HG02981 (cell line): ENCODE data around the gene PATE1.
"Not testable (repeated sequence)": the region's sequence is repeated elsewhere in the genome, so short reads cannot be mapped to it uniquely, and the experiment has no call there.

Experiments
- ATAC-seq: cut with Tn5 transposase; IDR thresholded peaks from one replicate; pipeline ENCODE4 v1.9.1; 2021; ENCODE audit warnings: mild to moderate bottlenecking, moderate library complexity; ENCODE audit not compliant: unreplicated experiment

The PATE1 gene, protein sequence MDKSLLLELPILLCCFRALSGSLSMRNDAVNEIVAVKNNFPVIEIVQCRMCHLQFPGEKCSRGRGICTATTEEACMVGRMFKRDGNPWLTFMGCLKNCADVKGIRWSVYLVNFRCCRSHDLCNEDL

DNA sequence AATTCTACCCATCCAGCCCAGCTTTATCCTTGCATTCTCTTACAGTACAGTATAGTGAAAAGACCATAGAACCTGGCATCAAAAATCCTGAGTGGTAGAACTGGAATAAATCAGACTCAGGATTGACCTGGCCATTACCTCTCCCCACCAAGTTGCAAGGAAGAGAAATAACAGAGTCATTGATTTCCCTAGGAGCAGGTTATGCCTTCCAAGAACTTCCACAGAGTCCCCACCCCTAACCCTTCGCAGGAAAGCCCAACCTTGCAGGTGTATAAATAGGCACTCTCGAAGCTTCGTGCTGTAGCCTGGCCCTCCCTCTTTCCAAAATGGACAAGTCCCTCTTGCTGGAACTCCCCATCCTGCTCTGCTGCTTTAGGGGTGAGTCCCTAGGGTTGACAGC, at the start of gene PATE1:
Gene PATE1, plus strand, starts transcription at position 301 of the 400 bp plus-strand sequence. Its CDS starts 26 bp downstream, at position 327.
- ATAC-seq: no peak

DNA sequence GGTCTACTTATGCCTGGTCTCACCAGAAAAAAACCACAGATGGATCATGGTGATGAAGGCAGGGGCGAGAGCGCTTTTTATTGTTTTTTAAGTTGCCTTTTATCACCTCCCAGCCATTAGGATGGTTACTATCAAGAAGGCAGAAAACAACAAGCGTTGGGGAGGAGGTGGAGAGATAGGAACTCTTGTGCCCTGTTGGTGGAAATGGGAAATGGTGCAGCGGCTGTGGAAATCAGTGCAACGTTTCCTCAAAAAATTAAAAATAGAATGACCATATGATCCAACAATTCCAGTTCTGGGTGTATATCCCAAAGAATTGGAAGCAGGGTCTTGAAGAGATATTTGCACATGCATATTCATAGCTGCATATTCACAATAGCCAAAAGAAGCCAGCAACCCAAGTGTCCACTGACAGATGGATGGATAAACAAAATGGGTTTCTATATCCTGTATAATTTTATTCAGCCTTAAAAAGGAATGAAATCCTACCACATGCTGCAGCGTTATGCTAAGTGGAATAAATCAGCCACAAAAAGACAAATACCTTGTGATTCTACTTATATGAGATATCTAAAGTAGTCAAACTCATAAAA, 45.0 kb upstream of the PATE1 start:
- no peak for ATAC-seq

DNA sequence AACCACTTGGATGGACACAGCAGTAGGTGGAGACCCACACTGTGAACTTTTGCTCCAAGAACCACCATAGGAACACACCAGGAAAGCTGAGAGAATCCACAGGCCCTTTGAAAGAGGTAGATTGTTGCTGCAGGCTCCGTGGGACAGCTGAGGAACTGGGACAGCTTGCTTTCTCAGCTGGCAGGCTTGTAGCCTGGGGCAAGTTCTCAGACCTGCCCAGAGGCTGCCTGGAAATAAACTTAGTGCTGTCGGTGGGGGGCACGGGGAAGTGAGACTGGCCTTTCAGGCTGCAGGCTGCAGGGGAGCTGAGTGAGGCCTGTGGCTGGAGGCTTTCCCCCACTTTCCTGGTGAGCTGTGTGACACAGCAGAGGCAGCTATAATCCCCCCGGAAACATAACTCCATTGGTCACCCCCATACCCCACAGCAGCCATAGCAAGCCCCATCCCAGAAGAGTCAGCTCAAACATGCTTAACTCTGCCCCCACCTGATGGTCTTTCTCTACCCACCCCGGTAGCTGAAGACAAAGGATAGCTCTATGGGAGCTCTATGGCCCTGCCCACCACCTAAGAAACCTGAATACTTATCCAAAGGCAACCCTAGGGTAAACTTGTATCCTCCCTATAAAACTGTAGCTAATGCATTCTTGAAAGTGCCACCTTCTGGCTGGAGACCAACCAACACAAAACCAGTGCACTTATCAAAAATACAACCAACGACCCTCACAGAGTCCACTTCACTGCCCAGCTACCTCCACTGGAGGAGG, 44.0 kb upstream of the PATE1 start:
- no peak for ATAC-seq

DNA sequence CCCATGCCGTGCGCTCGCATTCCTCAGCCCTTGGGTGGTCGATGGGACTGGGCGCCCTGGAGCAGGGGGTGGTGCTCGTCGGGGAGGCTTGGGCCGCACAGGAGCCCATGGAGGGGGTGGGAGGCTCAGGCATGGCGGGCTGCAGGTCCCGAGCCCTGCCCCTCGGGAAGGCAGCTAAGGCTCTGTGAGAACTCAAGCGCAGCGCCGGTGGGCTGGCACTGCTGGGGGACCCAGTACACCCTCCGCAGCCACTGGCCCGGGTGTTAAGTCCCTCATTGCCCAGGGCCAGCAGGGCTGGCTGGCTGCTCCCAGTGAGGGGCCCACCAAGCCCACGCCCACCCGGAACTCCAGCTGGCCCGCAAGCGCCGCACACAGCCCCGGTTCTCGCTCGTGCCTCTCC, 41.4 kb upstream of the PATE1 start:
- not testable (repeated sequence) for ATAC-seq

DNA sequence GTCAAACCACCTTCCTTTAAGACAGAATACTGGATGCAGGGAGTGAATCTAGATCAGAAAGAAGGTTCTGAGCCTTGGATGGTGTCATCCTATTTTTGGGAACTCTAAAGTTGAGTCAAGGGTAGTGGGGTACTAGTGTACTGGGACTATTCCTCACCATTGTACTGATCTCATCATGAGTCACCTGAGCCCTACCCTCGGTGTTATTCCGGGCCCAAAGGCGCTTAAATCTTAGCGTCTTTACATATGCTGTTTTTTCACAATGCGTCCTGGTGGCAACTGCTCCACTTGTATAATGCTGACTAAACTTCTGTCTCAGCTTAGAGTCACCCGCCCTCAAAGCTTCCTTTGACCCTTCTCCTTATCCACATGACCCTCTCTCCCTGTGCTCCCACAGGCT, 25.3 kb upstream of the PATE1 start:
- ATAC-seq: no peak

DNA sequence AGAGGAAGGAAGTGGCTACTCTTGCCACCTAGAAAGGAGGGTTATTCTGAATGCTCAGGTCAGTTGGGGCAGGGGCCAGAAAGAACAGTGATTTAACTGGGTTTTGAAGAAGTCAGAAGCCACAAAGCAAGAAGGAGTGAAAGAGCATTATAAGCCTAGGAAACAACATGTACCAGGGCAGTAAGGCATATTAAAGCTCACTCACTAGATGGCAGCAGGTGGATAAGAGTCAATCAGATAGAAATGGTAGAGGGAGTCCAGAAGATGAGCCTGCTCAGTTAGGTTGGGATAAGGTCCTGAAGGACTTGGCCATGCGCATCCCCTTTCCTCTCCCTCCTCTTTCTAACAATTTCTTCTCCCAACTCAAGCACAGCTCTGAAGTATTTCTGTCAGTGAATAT, 22.0 kb upstream of the PATE1 start:
- no peak for ATAC-seq

DNA sequence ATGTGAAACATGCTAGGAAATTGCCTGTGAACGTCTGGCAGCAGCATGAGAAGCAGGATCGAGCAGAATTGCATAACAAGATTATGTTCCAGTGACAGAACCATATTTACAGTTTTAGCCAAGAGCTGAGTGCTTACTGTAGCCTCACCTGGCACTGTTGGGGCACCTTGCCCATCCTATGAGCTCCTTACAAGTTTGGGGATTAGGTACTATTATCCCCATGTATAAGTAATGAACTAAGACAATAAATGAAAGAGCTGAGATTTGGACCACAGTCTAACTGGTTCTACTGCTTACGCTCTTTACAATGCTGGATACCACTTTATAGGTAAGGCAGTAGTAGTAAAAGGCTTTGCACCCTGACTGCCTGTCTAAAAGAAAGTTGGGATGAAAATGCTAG, 17.1 kb upstream of the PATE1 start:
- ATAC-seq: no peak

DNA sequence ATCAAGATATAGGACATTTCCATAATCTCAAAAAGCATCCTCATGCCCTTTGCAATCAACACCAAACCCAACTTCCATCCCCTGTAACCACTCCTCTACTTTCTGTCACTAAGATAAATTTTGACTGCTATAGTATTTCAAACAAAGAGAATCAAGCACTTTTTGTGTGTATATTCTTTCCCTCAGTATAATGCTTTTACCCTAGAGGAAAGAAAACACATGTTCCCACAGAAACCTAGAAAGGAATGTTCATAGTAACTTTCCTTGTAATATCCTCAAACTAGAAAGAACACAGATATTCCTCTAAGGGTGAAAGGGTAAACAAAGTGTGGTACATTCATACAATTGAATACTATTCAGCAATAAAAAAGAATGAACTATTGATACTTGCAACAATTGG, 5.5 kb upstream of the PATE1 start:
- no peak for ATAC-seq

DNA sequence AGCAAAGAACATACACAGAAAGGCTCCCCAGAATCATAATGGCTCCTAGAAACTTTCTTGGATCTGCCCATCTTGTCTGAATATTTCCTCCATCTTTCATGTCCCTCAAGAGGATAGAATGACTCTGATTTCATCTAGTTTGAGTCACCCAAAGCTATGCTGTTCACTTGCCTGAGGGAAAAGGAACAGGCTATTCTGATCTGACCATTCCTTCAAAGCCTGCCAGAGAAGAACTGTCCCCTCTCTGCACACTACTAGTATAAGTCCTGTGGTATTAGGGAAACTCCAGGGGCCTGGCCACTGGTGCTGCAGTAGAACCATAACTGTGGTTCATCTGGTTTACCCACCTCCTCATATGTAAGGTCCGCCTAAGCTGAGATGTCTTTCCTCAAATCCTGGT, 2.4 kb upstream of the PATE1 start:
- ATAC-seq: no peak

DNA sequence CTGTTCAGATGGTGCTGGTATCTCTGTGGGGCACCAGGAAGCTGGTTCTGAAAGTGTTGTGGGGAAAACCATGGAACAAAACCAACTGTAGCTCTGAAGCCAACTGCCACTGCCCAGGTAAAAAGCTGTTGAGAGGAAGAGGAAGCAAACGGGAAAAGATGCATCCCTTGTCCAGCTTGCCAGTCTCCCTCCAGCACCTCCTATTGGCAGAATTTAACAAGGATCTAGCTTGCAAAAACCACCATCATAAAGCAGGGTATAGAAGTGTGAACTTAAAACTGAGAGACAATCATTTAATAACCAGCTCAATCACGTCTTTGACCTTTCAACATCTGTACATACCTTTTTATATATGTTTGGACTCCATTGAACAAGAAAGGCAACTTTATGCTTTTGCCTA, 4.5 kb downstream of the PATE1 start:
- ATAC-seq: no peak

DNA sequence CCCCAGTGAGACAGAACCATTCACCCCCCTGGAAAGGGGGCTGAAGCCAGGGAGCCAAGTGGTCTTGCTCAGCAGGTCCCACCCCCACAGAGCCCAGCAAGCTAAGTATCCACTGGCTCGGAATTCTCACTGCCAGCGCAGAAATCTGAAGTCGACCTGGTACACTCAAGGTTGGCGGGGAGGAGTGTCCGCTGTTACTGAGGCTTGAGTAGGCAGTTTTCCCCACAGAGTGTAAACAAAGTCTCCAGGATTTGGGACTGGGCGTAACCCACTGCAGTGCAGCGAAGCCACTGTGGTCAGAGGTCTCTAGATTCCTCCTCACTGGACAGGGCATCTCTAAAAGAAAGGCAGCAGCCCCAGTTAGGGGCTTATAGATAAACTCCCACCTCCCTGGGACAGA, 10.0 kb downstream of the PATE1 start:
- no peak for ATAC-seq

DNA sequence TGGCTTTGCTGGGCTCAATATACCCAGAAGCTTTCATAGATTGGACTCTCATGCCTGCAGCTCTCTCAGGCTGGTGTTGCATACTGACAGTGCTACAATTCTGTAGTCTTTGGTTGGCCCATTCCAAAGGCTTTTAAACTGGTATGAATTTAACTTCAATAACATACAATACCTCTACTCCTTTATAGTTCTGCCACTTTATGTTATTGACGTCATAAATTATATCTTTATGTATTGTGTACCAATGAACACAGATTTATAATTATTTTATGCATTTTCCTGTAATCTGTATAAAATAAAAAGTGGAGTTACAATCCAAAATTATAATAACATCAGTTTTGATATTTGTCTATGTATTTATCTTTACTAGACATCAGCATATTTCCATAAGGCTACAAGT, 16.4 kb downstream of the PATE1 start:
- no peak for ATAC-seq

DNA sequence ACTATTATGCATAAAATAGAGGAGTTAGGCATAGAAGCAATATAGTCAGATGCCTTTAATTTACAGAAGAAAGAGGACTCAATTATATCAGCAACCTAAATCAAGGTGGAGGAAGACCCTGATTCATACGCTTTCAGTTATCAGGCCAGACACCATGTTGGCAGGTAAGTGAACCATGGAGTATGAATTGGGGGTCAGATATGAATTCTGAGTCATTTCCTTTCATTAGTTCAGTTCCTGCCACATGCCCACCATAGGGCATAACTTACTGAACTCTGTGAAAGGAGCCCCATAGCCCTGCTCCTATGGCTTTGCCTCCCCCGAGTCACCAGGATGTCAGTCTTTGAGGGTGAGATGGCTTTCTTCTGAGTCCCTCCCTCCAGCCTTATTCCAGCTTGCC, 17.4 kb downstream of the PATE1 start:
- no peak for ATAC-seq

DNA sequence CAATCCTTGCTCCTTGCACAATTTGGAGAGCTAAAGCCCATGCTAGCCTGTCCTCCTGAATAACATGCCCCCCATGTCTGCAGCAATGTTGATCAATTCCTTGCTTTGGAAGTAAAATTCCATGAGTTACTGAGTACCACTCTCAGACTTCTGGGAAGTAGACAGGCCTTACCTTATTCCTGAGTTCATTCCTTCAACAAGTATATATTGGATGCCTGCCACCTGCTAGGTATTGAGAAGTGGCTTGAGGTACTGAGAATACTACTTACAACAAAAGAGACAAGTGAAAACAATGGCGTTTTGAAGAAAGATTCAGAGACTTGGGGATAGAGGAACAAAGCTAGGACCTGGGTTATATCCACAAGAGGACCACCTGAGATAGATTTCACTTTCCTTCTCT, 20.2 kb downstream of the PATE1 start:
- no peak for ATAC-seq

DNA sequence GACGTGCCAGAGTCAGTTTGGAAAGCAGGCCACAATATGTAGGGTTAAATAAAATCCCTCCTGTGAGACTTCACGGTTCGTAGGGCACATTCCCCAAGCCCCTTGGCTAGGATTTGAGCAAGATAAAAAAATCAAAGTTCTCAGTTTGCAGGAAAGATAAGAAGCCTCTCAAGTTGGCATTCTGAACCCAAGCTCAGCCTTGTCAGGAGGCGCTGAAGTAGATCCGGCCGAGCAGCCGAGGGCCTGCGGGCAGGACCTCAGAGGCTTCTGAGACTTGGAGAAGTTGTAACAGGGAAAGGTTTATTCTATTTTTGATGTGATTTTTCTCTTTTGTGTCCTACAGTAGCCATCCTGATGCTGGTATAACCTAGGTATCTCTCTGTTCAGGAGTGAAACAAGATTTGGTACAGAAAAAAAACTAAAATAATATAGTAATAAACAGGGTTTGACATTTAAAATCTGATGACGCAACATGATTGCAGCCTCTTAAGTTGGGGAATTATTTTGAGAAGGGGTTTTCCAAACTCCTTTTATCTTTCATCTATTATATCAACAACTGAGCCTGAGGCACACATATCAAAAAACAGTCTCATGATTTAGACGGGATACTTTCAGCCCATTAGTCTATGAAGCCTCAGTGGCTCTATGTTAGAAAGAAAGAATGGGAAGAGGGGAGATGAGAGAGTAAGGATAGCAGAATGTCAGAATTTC, 22.4 kb downstream of the PATE1 start:
- no peak for ATAC-seq

DNA sequence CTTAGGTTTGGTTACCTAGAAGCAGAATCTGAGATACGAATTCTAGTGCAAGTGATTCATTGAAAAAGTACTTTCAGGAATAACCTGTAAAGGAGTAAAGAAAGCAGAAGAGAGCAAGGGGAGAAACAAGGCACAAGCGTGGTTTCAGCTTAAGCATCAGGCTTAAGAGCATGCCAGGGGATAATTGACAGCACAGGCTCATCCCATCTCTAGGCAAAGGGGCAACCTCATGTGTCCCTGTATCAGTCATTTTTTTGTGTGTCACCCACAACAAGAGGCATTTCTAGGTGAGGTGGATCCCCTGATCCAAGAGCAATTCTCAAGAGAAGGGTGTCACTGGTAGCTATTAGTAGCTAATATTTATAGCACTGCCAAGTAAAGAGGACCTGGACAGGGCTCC, 24.5 kb downstream of the PATE1 start:
- ATAC-seq: no peak

DNA sequence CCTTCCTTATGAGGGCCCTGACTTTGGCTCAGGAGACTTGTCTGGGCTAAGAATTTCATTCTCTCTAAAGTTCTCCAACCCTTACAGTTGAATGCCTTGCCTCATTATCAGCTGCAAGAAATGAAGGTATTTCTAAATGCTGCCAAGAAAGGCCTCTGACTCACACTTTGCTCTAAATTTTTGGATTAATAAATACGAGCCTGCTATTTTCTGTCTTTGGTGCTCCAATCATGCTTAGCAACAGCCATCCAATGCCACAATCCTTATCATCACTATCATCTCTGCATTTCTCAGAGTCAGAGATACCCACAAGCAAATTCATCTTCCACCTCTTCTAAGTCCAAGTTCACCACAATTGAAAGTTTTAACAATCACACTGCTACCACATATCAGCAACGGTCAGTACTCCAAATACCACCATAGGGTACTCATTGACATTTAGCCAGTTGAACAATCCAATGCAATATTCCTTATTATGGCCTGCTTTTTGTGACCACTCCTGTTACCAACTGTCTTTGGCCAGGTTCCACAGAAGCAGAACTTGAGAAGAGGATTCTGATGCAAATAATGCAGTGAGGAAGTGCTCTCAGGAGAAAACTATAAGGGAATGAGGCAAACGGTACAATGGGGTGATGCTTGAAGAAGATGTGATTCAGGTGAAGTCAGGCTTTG, 26.9 kb downstream of the PATE1 start:
- ATAC-seq: no peak

DNA sequence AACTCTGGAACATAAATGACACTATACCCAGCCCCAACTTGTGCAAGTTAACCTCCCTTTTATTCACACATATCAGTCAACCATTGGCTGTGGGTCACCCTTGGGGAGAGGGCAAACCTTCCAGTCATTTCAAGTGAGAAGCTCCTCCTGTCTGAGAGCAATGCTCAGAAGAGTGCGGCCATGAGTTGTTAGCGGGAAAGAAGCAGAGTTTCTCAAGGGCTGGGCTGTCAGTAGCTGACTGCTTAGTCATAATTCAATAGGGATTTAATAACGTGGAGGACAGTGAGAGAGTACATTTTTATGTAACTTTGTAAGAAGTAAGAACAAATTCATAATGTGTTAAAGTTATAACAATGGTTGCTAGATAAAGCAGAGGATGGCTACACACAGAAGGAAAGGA, 27.4 kb downstream of the PATE1 start:
- no peak for ATAC-seq

DNA sequence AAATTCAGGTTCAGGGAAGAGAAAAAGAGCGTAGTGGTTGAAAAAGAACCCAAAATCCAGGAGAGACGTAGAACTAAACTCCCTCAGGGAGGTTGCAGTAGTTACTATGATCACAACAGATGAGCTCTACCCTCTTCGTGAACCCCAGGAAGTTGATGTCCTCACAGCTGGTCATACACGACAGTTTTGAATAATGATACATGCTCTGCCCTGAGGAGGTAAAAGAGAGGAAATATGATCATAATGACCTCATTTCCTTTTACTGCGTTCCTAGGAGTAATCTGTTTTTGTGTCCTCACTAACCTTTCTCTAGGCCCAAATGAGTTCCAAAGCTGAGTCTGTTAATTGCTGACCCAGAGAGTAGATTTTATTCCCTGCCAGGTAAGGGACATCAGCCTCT, 31.2 kb downstream of the PATE1 start:
- ATAC-seq: no peak

DNA sequence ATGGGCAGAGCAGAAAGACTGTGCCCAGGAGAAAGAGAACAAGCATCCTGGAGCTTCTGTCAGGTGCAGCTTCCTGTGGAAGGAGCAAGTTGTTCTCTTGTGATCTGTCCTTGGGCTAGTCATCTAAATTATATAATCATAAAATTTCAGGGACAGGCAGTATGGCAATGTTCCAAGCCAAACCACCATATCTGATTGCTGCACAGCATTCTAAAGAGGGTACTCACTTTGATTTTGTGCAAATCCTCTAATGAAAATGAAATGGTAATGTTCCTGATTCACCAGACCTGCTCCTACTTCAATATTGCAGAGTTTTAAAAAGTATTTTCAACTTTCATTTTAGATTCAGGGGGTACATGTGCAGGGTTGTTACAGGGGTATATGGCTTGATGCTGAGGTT, 32.6 kb downstream of the PATE1 start, which contains the start of gene PATE2:
Gene PATE2, minus strand, starts transcription at position 101 of the 400 bp plus-strand sequence. Its CDS starts 55 bp downstream, at position 46.
- no peak for ATAC-seq

DNA sequence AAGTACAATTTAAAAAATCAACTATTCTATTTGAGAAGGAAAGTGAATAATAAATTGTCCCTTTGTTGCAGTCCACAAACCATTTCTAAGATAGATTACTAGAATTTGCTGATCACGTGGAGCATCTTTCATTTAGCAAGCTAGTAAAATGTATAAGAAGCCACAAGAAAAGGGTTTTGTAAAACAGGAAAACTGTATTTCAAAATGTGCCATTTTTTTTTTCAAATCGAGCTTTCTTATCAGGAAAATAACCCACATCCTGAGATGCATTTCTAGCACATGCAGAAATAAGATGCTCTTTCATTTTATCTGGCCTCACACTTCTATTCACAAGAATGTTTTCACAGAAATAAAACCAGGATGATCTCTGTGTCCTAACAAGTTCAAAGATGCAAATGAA, 38.6 kb downstream of the PATE1 start:
- no peak for ATAC-seq
